ENCODE data around the gene CHTF8. TPM values are rescaled to one million over a fixed set of nuclear protein-coding genes. Genes with fewer than 3 reads are reported as not detected.

CHTF8 gene
- total and polyA plus RNA-seq, 10 of the 15 experiments (the other 5 are each of a cell fraction or from before 2014, with no cell fraction given): 18.5 to 159 (median 102) TPM

DNA sequence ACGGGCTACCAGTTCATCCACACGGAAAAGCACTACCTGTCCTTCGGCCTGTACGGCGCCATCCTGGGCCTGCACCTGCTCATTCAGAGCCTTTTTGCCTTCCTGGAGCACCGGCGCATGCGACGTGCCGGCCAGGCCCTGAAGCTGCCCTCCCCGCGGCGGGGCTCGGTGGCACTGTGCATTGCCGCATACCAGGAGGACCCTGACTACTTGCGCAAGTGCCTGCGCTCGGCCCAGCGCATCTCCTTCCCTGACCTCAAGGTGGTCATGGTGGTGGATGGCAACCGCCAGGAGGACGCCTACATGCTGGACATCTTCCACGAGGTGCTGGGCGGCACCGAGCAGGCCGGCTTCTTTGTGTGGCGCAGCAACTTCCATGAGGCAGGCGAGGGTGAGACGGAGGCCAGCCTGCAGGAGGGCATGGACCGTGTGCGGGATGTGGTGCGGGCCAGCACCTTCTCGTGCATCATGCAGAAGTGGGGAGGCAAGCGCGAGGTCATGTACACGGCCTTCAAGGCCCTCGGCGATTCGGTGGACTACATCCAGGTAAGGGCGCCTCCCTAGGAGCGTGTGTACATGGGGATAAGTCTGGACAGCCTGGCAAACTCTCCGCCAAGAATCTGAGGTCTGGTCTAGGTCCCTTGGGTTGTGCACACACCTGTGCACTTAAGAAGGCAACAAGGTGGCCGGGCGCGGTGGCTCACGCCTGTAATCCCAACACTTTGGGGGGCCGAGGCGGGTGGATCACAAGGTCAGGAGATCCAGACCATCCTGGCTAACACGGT lies 22.7 kb downstream of the CHTF8 start:
- intact Hi-C loops (cut with micrococcal nuclease; ENCODE audit: unreplicated experiment) (no loop called here), in situ Hi-C loops (cut with MboI) (no loop called here)
- Histone ChIP-seq H3K79me2 (ENCODE audit: control insufficient read depth, insufficient read depth, low read length) (no peaks in the 10 kb centered on the region), H3K9ac (ENCODE audit: control insufficient read depth, insufficient read depth, low read length) (no peak overlapping the region), H4K20me1 (ENCODE audit: control insufficient read depth, insufficient read depth) (no peaks in the 10 kb centered on the region), H3K4me3 (no peak overlapping the region), H3K27ac (ENCODE audit: control insufficient read depth, insufficient read depth) (no peak overlapping the region), H2AFZ (ENCODE audit: control insufficient read depth, low read depth, low read length) (no peak overlapping the region), H3K4me2 (ENCODE audit: control insufficient read depth, insufficient read depth) (no peak overlapping the region), H3K27me3 (replicated peaks in 1 of 2; ENCODE audit: control insufficient read depth in 2 of 2, insufficient read depth in 2 of 2, low read length in 1 of 2) (peaks cover 1 to 3% of the 10 kb centered on the region in 2 experiments; a peak in 2 of 4 replicates), H3K9me3 (replicated peaks; ENCODE audit: control insufficient read depth, insufficient read depth, low read length) (no peaks in the 10 kb centered on the region), H3K36me3 (ENCODE audit: control insufficient read depth in 2 of 2, insufficient read depth in 2 of 2, low read length in 1 of 2) (no peaks in the 10 kb centered on the region), H3K4me1 (ENCODE audit: control insufficient read depth, insufficient read depth, low read length) (peaks cover 6% of the 10 kb centered on the region)
- SMC1A ChIA-PET (ENCODE audit: uncharacterized antibody, unreplicated experiment): interaction anchor here (0.9 kb wide), 1 partner anchor 262 kb away, joined by 3 read pairs; no protein-coding TSS in a partner anchor
- TF ChIP-seq JUNB (IDR thresholded peaks at IDR 0.05) (no peak), HDAC6 (IDR thresholded peaks at IDR 0.05; ENCODE audit: unreplicated experiment) (no peak), GABPA (IDR thresholded peaks at IDR 0.05; ENCODE audit: low read depth) (no peak), RELA (IDR thresholded peaks at IDR 0.05; ENCODE audit: borderline replicate concordance, partially characterized antibody) (no peak)
- FAIRE-seq (no peak), ATAC-seq (no peak), DNase-seq (ENCODE audit: low read depth, low spot score) (no peak)
- BruUV-seq (replicated peaks): no TSS peak
- RAD21 ChIA-PET (ENCODE audit: unreplicated experiment): no interaction called here
- CTCF ChIA-PET: interaction anchor here (1.2 kb wide), 1 partner anchor 14 kb away, joined by 4 read pairs; no protein-coding TSS in a partner anchor
- 97% methylated on average over 48 of the region's 48 CpGs for WGBS (ENCODE audit: insufficient coverage, insufficient replicate concordance, low lambda C conversion rate, missing lambda C conversion rate)
- POLR2A ChIA-PET: interaction anchor here (0.6 to 1.1 kb wide), 2 partner anchors 24 to 149 kb away, joined by 4 read pairs; no protein-coding TSS in a partner anchor

GRCh38 chr16:69108905-69109252 lies 23.5 kb downstream of the CHTF8 start:
- FAIRE-seq (no peak), DNase-seq (ENCODE audit: low read depth, low spot score) (no peak), ATAC-seq (no peak)
- in situ Hi-C loops (cut with MboI) (no loop called here), intact Hi-C loops (cut with micrococcal nuclease; ENCODE audit: unreplicated experiment) (no loop called here)
- ChIA-PET SMC1A (ENCODE audit: uncharacterized antibody, unreplicated experiment) (interaction anchor here (0.6 kb wide), 1 partner anchor 817 kb away, joined by 4 read pairs; no protein-coding TSS in a partner anchor), POLR2A (interaction anchor here (0.6 kb wide), 1 partner anchor 150 kb away, joined by 4 read pairs; no protein-coding TSS in a partner anchor), CTCF (interaction anchor here (0.7 to 1.2 kb wide), 2 partner anchors 15 to 150 kb away, joined by 3 to 4 read pairs; no protein-coding TSS in a partner anchor), RAD21 (ENCODE audit: unreplicated experiment) (no interaction called here)
- Histone ChIP-seq H4K20me1 (ENCODE audit: control insufficient read depth, insufficient read depth) (no peaks in the 10 kb centered on the region), H3K4me1 (ENCODE audit: control insufficient read depth, insufficient read depth, low read length) (peaks cover 6% of the 10 kb centered on the region), H3K9ac (ENCODE audit: control insufficient read depth, insufficient read depth, low read length) (no peak overlapping the region), H2AFZ (ENCODE audit: control insufficient read depth, low read depth, low read length) (no peak overlapping the region), H3K79me2 (ENCODE audit: control insufficient read depth, insufficient read depth, low read length) (no peaks in the 10 kb centered on the region), H3K36me3 (ENCODE audit: control insufficient read depth in 2 of 2, insufficient read depth in 2 of 2, low read length in 1 of 2) (no peaks in the 10 kb centered on the region), H3K27ac (ENCODE audit: control insufficient read depth, insufficient read depth) (no peak overlapping the region), H3K27me3 (replicated peaks in 1 of 2; ENCODE audit: control insufficient read depth in 2 of 2, insufficient read depth in 2 of 2, low read length in 1 of 2) (peaks cover 1 to 3% of the 10 kb centered on the region in 2 experiments; a peak in 2 of 4 replicates), H3K4me2 (ENCODE audit: control insufficient read depth, insufficient read depth) (no peak overlapping the region), H3K4me3 (no peak overlapping the region), H3K9me3 (replicated peaks; ENCODE audit: control insufficient read depth, insufficient read depth, low read length) (no peaks in the 10 kb centered on the region)
- no TSS peak for BruUV-seq (replicated peaks)
- 81% methylated on average over 4 of the region's 4 CpGs for whole genome bisulfite sequencing (ENCODE audit: insufficient coverage, insufficient replicate concordance, low lambda C conversion rate, missing lambda C conversion rate)
- no peak for TF ChIP-seq MAX (IDR thresholded peaks at IDR 0.05; ENCODE audit: low read depth, low read length)
- TF ChIP-seq KDM1A (IDR thresholded peaks at IDR 0.05; ENCODE audit: borderline replicate concordance): no peak
- TF ChIP-seq, protein P1, sequence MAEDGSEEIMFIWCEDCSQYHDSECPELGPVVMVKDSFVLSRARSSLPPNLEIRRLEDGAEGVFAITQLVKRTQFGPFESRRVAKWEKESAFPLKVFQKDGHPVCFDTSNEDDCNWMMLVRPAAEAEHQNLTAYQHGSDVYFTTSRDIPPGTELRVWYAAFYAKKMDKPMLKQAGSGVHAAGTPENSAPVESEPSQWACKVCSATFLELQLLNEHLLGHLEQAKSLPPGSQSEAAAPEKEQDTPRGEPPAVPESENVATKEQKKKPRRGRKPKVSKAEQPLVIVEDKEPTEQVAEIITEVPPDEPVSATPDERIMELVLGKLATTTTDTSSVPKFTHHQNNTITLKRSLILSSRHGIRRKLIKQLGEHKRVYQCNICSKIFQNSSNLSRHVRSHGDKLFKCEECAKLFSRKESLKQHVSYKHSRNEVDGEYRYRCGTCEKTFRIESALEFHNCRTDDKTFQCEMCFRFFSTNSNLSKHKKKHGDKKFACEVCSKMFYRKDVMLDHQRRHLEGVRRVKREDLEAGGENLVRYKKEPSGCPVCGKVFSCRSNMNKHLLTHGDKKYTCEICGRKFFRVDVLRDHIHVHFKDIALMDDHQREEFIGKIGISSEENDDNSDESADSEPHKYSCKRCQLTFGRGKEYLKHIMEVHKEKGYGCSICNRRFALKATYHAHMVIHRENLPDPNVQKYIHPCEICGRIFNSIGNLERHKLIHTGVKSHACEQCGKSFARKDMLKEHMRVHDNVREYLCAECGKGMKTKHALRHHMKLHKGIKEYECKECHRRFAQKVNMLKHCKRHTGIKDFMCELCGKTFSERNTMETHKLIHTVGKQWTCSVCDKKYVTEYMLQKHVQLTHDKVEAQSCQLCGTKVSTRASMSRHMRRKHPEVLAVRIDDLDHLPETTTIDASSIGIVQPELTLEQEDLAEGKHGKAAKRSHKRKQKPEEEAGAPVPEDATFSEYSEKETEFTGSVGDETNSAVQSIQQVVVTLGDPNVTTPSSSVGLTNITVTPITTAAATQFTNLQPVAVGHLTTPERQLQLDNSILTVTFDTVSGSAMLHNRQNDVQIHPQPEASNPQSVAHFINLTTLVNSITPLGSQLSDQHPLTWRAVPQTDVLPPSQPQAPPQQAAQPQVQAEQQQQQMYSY (CRISPR knock-in tag; IDR thresholded peaks at IDR 0.05): no peak
- TF ChIP-seq HDGF (IDR thresholded peaks at IDR 0.05): no peak
- TF ChIP-seq, protein P2, sequence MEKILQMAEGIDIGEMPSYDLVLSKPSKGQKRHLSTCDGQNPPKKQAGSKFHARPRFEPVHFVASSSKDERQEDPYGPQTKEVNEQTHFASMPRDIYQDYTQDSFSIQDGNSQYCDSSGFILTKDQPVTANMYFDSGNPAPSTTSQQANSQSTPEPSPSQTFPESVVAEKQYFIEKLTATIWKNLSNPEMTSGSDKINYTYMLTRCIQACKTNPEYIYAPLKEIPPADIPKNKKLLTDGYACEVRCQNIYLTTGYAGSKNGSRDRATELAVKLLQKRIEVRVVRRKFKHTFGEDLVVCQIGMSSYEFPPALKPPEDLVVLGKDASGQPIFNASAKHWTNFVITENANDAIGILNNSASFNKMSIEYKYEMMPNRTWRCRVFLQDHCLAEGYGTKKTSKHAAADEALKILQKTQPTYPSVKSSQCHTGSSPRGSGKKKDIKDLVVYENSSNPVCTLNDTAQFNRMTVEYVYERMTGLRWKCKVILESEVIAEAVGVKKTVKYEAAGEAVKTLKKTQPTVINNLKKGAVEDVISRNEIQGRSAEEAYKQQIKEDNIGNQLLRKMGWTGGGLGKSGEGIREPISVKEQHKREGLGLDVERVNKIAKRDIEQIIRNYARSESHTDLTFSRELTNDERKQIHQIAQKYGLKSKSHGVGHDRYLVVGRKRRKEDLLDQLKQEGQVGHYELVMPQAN (conservative IDR thresholded peaks at IDR 0.05): no peak
- TF ChIP-seq ZNF217 (IDR thresholded peaks at IDR 0.05): no peak
- no peak for TF ChIP-seq MEF2A (IDR thresholded peaks at IDR 0.05; ENCODE audit: insufficient read depth, low read depth, low read length)

Data from GM12878 (cell line).